GM18858 (cell line): ENCODE results near the gene HMCN1.
"Not testable (repeated sequence)": the region's sequence is repeated elsewhere in the genome, so short reads cannot be mapped to it uniquely, and the experiment has no call there.

Experiments used
- ATAC-seq: cut with Tn5 transposase; IDR thresholded peaks from one replicate; pipeline ENCODE4 v1.9.1; 2021; ENCODE audit not compliant: unreplicated experiment

The HMCN1 gene

GRCh38 chr1:185846672-185847444 is 112.7 kb downstream of the HMCN1 start:
- no peak for ATAC-seq

- no peak for ATAC-seq
These were observed 114.8 kb downstream of the HMCN1 start for GRCh38 chr1:185849014-185849413.

- no peak for ATAC-seq
These were observed 116.2 kb downstream of the HMCN1 start for GRCh38 chr1:185850366-185850765.

- ATAC-seq: no peak
These were observed 119.5 kb downstream of the HMCN1 start for GRCh38 chr1:185853739-185854138.

GRCh38 chr1:185856482-185856881 is 122.3 kb downstream of the HMCN1 start:
- ATAC-seq: no peak

GRCh38 chr1:185857442-185857841 is 123.3 kb downstream of the HMCN1 start:
- ATAC-seq: no peak

GRCh38 chr1:185860311-185860710 is 126.1 kb downstream of the HMCN1 start:
- ATAC-seq: no peak

- ATAC-seq: no peak
These were observed 126.7 kb downstream of the HMCN1 start for GRCh38 chr1:185860859-185861258.

GRCh38 chr1:185861630-185862029 is 127.4 kb downstream of the HMCN1 start:
- no peak for ATAC-seq

GRCh38 chr1:185862235-185862634 is 128.0 kb downstream of the HMCN1 start:
- no peak for ATAC-seq

- no peak for ATAC-seq
These were observed 130.1 kb downstream of the HMCN1 start for GRCh38 chr1:185864331-185864730.

GRCh38 chr1:185864889-185865517 is 130.8 kb downstream of the HMCN1 start:
- ATAC-seq: no peak

GRCh38 chr1:185869590-185869989 is 135.4 kb downstream of the HMCN1 start:
- no peak for ATAC-seq

- ATAC-seq: no peak
These were observed 137.5 kb downstream of the HMCN1 start for GRCh38 chr1:185871627-185872150.

GRCh38 chr1:185874246-185874645 is 140.1 kb downstream of the HMCN1 start:
- ATAC-seq: no peak

GRCh38 chr1:185880330-185880729 is 146.1 kb downstream of the HMCN1 start:
- no peak for ATAC-seq

GRCh38 chr1:185880779-185881333 is 146.7 kb downstream of the HMCN1 start:
- no peak for ATAC-seq

GRCh38 chr1:185886046-185886445 is 151.9 kb downstream of the HMCN1 start:
- ATAC-seq: no peak

- ATAC-seq: no peak
These were observed 152.5 kb downstream of the HMCN1 start for GRCh38 chr1:185886671-185887070.

GRCh38 chr1:185892831-185893403 is 158.7 kb downstream of the HMCN1 start:
- ATAC-seq: not testable (repeated sequence)

- no peak for ATAC-seq
These were observed 160.6 kb downstream of the HMCN1 start for GRCh38 chr1:185894791-185895190.
